ENCODE data around the gene ZC3H18. TPM values are rescaled to one million over a fixed set of nuclear protein-coding genes. Genes with fewer than 3 reads are reported as not detected.

The ZC3H18 gene
- total RNA-seq, 6 experiments from 2014 or later: 8.7 to 22.8 (median 16.4) TPM

GRCh38 chr16:88570691-88571092, 489 bp downstream of the ZC3H18 start:
- Histone ChIP-seq H3K4me3 (peak overlapping the region; percentile 76 to 88 (median 86)), H3K9me3 (no peaks in the 10 kb centered on the region), H3K27ac (peak overlapping the region in 2 of 3 donors; percentile 53 to 80), H3K36me3 (peaks cover 0 to 5% (median 0%) of the 10 kb centered on the region in 4 donors), H3K4me1 (peaks cover 0 to 13% (median 7%) of the 10 kb centered on the region in 4 donors), H3K27me3 (no peaks in the 10 kb centered on the region)
- intact Hi-C loops (cut with DNase I): no loop called here
- 0% methylated on average over 10 of the region's 35 CpGs for WGBS (ENCODE audit: insufficient coverage, low coverage, low lambda C conversion rate, missing lambda C conversion rate)
- DNase-seq: peak in 1 of 3 donors; percentile 46
- TF ChIP-seq CTCF (IDR thresholded peaks at IDR 0.05) (no peak), POLR2A (IDR thresholded peaks at IDR 0.05) (no peak)
- ATAC-seq: peak; percentile 3 to 11 (median 6)

- 92% methylated on average over 9 of the region's 11 CpGs for WGBS (ENCODE audit: insufficient coverage, low coverage, low lambda C conversion rate, missing lambda C conversion rate)
- Histone ChIP-seq H3K36me3 (peaks cover 0 to 25% (median 12%) of the 10 kb centered on the region in 4 donors), H3K4me1 (peaks cover 0 to 12% (median 5%) of the 10 kb centered on the region in 4 donors), H3K27ac (no peak overlapping the region), H3K27me3 (no peaks in the 10 kb centered on the region), H3K4me3 (no peak overlapping the region), H3K9me3 (no peaks in the 10 kb centered on the region)
- TF ChIP-seq CTCF (IDR thresholded peaks at IDR 0.05): no peak
- TF ChIP-seq POLR2A (IDR thresholded peaks at IDR 0.05): no peak
- no peak for ATAC-seq
- intact Hi-C loops (cut with DNase I): no loop called here
- no peak for DNase-seq
These were observed 5.0 kb downstream of the ZC3H18 start for GRCh38 chr16:88575251-88575650.

GRCh38 chr16:88576307-88576706, 6.1 kb downstream of the ZC3H18 start:
- H3K4me1 ChIP-seq: peaks cover 0 to 6% (median 2%) of the 10 kb centered on the region in 4 donors
- DNase-seq (no peak), ATAC-seq (no peak)
- peaks cover 0 to 30% (median 12%) of the 10 kb centered on the region in 4 donors for H3K36me3 ChIP-seq
- H3K9me3 ChIP-seq: no peaks in the 10 kb centered on the region
- H3K27me3 ChIP-seq: no peaks in the 10 kb centered on the region
- no peak overlapping the region for H3K27ac ChIP-seq
- no peak overlapping the region for H3K4me3 ChIP-seq
- no peak for TF ChIP-seq POLR2A (IDR thresholded peaks at IDR 0.05)
- TF ChIP-seq CTCF (IDR thresholded peaks at IDR 0.05): no peak
- 100% methylated on average over 5 of the region's 13 CpGs for WGBS (ENCODE audit: insufficient coverage, low coverage, low lambda C conversion rate, missing lambda C conversion rate)
- intact Hi-C loops (cut with DNase I): no loop called here

- WGBS (ENCODE audit: insufficient coverage, low coverage, low lambda C conversion rate, missing lambda C conversion rate): 96% methylated on average over 11 of the region's 20 CpGs
- H3K27ac ChIP-seq: no peak overlapping the region
- TF ChIP-seq POLR2A (IDR thresholded peaks at IDR 0.05) (no peak), CTCF (IDR thresholded peaks at IDR 0.05) (no peak)
- intact Hi-C loops (cut with DNase I): no loop called here
- no peaks in the 10 kb centered on the region for H3K27me3 ChIP-seq
- DNase-seq: no peak
- H3K36me3 ChIP-seq: peaks cover 0 to 30% (median 12%) of the 10 kb centered on the region in 4 donors
- no peaks in the 10 kb centered on the region for H3K4me1 ChIP-seq
- ATAC-seq: no peak
- H3K9me3 ChIP-seq: no peaks in the 10 kb centered on the region
- H3K4me3 ChIP-seq: no peak overlapping the region
These were observed 7.0 kb downstream of the ZC3H18 start for GRCh38 chr16:88577166-88577565.

Data from right lobe of liver (tissue), 6 donors.